NT2/D1 (cell line): ENCODE measurements around the gene MAOA.

Experiments
- DNase-seq: peaks from one replicate; pipeline ENCODE4 v3.0.0-alpha.2; 2011; ENCODE audit warnings: low read depth, low spot score
- H3K27me3 ChIP-seq: 2 replicates; pipeline ENCODE4 v1.6.0; 2011; ENCODE audit warnings: mild to moderate bottlenecking; ENCODE audit not compliant: insufficient read length, insufficient read depth
- H3K36me3 ChIP-seq: 2 replicates; pipeline ENCODE4 v1.6.1; 2011; ENCODE audit warnings: mild to moderate bottlenecking, low read length, mixed read lengths; ENCODE audit not compliant: insufficient read depth, insufficient read length
- H3K4me1 ChIP-seq: 2 replicates; pipeline ENCODE4 v1.5.1; 2011; ENCODE audit not compliant: insufficient read depth, insufficient read length
- H3K4me3 ChIP-seq: 2 replicates; pipeline ENCODE4 v1.5.1; 2011; ENCODE audit warnings: low read depth; ENCODE audit not compliant: insufficient read length
- H3K9ac ChIP-seq: 2 replicates; pipeline ENCODE4 v1.6.0; 2011; ENCODE audit warnings: low read depth; ENCODE audit not compliant: insufficient read length
- H3K9me3 ChIP-seq: 2 replicates; pipeline ENCODE4 v1.5.1; 2011; ENCODE audit warnings: mild to moderate bottlenecking, low read length; ENCODE audit not compliant: insufficient read depth
- SUZ12 ChIP-seq: IDR thresholded peaks from 2 replicates; pipeline ENCODE4 v1.6.1; 2011; ENCODE audit not compliant: insufficient read length, insufficient read depth; ENCODE audit errors: extremely low read depth
- YY1 ChIP-seq: IDR thresholded peaks from 2 replicates; pipeline ENCODE4 v1.6.1; 2011; ENCODE audit not compliant: insufficient read length, insufficient read depth
- ZNF274 ChIP-seq: IDR thresholded peaks from 2 replicates; pipeline ENCODE4 v1.6.1; 2011; ENCODE audit warnings: mild to moderate bottlenecking, low read depth, low read length

Gene MAOA

GRCh38 chrX:43631841-43632240, 24.3 kb upstream of the MAOA start:
- Histone ChIP-seq H3K4me1 (no peaks in the 10 kb centered on the region), H3K9me3 (no peaks in the 10 kb centered on the region), H3K27me3 (no peaks in the 10 kb centered on the region), H3K9ac (no peak overlapping the region), H3K4me3 (no peak overlapping the region), H3K36me3 (no peaks in the 10 kb centered on the region)
- no peak for DNase-seq
- TF ChIP-seq SUZ12, result no peak
- TF ChIP-seq YY1, result no peak
- no peak for TF ChIP-seq ZNF274

- Histone ChIP-seq H3K27me3 (no peaks in the 10 kb centered on the region), H3K9me3 (no peaks in the 10 kb centered on the region), H3K4me1 (no peaks in the 10 kb centered on the region), H3K9ac (no peak overlapping the region), H3K4me3 (no peak overlapping the region), H3K36me3 (no peaks in the 10 kb centered on the region)
- no peak for DNase-seq
- TF ChIP-seq ZNF274 (no peak), SUZ12 (no peak), YY1 (no peak)
These were observed 23.0 kb upstream of the MAOA start for GRCh38 chrX:43633081-43633480.

- no peaks in the 10 kb centered on the region for H3K36me3 ChIP-seq
- DNase-seq, result no peak
- H3K9me3 ChIP-seq, result no peaks in the 10 kb centered on the region
- TF ChIP-seq YY1 (no peak), SUZ12 (no peak), ZNF274 (no peak)
- no peak overlapping the region for H3K9ac ChIP-seq
- H3K27me3 ChIP-seq, result no peaks in the 10 kb centered on the region
- no peaks in the 10 kb centered on the region for H3K4me1 ChIP-seq
- no peak overlapping the region for H3K4me3 ChIP-seq
These were observed 22.3 kb upstream of the MAOA start for GRCh38 chrX:43633757-43634156.

GRCh38 chrX:43640482-43640881, 15.6 kb upstream of the MAOA start:
- H3K27me3 ChIP-seq, result no peaks in the 10 kb centered on the region
- TF ChIP-seq YY1 (no peak), SUZ12 (no peak), ZNF274 (no peak)
- no peak overlapping the region for H3K9ac ChIP-seq
- no peak for DNase-seq
- H3K9me3 ChIP-seq, result no peaks in the 10 kb centered on the region
- no peak overlapping the region for H3K4me3 ChIP-seq
- H3K36me3 ChIP-seq, result no peaks in the 10 kb centered on the region
- no peaks in the 10 kb centered on the region for H3K4me1 ChIP-seq

GRCh38 chrX:43641691-43642090, 14.4 kb upstream of the MAOA start:
- H3K27me3 ChIP-seq, result no peaks in the 10 kb centered on the region
- H3K9me3 ChIP-seq, result no peaks in the 10 kb centered on the region
- H3K4me1 ChIP-seq, result no peaks in the 10 kb centered on the region
- DNase-seq, result no peak
- H3K36me3 ChIP-seq, result no peaks in the 10 kb centered on the region
- no peak for TF ChIP-seq ZNF274
- TF ChIP-seq YY1, result no peak
- TF ChIP-seq SUZ12, result no peak
- no peak overlapping the region for H3K9ac ChIP-seq
- no peak overlapping the region for H3K4me3 ChIP-seq

GRCh38 chrX:43643201-43643600, 12.9 kb upstream of the MAOA start:
- Histone ChIP-seq H3K9me3 (no peaks in the 10 kb centered on the region), H3K9ac (no peak overlapping the region), H3K36me3 (no peaks in the 10 kb centered on the region), H3K4me3 (no peak overlapping the region), H3K4me1 (no peaks in the 10 kb centered on the region), H3K27me3 (no peaks in the 10 kb centered on the region)
- TF ChIP-seq YY1 (no peak), SUZ12 (no peak), ZNF274 (no peak)
- DNase-seq, result no peak

GRCh38 chrX:43643662-43644061, 12.4 kb upstream of the MAOA start:
- Histone ChIP-seq H3K27me3 (no peaks in the 10 kb centered on the region), H3K4me3 (no peak overlapping the region), H3K9ac (no peak overlapping the region), H3K9me3 (no peaks in the 10 kb centered on the region), H3K36me3 (no peaks in the 10 kb centered on the region), H3K4me1 (no peaks in the 10 kb centered on the region)
- no peak for TF ChIP-seq ZNF274
- no peak for TF ChIP-seq YY1
- no peak for TF ChIP-seq SUZ12
- no peak for DNase-seq
